OCI-LY7 (cell line): ENCODE measurements around the gene BARX2. TPM values are rescaled to one million over a fixed set of nuclear protein-coding genes. Genes with fewer than 3 reads are reported as not detected.

Experiments used
- BruUV-seq: library from RNA; stranded (reverse); fragments of 400-500 nt; replicated peaks from 2 replicates; lab custom pipeline; 2021; lab: Mats Ljungman, UMichigan
- CTCF ChIA-PET: fragments of 300-600 bp; sonication (Branson Sonifier 250); formaldehyde crosslinking; loops from one replicate; lab custom pipeline; 2022; ENCODE audit warnings: antibody characterized with exemption; ENCODE audit not compliant: unreplicated experiment; lab: Charles Lee
- POLR2A ChIA-PET: fragments of 300-600 bp; sonication (Branson Sonifier 250); formaldehyde crosslinking; loops from one replicate; lab custom pipeline; 2022; ENCODE audit warnings: antibody characterized with exemption; lab: Charles Lee
- DNase-seq: peaks from one replicate; pipeline ENCODE4 v3.0.0-alpha.2; 2015; ENCODE audit warnings: low spot score
- H2AFZ ChIP-seq: fragments of 200-600 bp; sonication (generic), shearing (Covaris generic); 2 replicates; pipeline ENCODE4 v1.6.1; 2014; ENCODE audit warnings: mild to moderate bottlenecking, antibody characterized with exemption, low read length, moderate library complexity
- H3K27ac ChIP-seq: fragments of 200-600 bp; sonication (generic); 2 replicates; pipeline ENCODE4 v1.5.1; 2014; ENCODE audit warnings: mixed run types, low read depth, mild to moderate bottlenecking, moderate library complexity, low read length, inconsistent platforms; ENCODE audit not compliant: poor library complexity, severe bottlenecking
- H3K36me3 ChIP-seq: fragments of 200-600 bp; sonication (generic); 2 replicates; pipeline ENCODE4 v1.6.1; 2014; ENCODE audit warnings: mild to moderate bottlenecking, antibody characterized with exemption, low read length, moderate library complexity, mixed read lengths; ENCODE audit not compliant: insufficient read depth
- H3K4me1 ChIP-seq: fragments of 200-600 bp; sonication (generic); 2 replicates; pipeline ENCODE4 v1.5.1; 2014; ENCODE audit warnings: mild to moderate bottlenecking, low read length; ENCODE audit not compliant: insufficient read depth, poor library complexity, severe bottlenecking
- H3K4me2 ChIP-seq: fragments of 200-600 bp; sonication (generic); 2 replicates; pipeline ENCODE4 v1.6.1; 2014; ENCODE audit warnings: mild to moderate bottlenecking, low read length
- H3K4me3 ChIP-seq: fragments of 200-600 bp; sonication (generic); 2 replicates; pipeline ENCODE4 v1.5.1; 2014; ENCODE audit warnings: mild to moderate bottlenecking, low read depth, low read length; ENCODE audit not compliant: poor library complexity, severe bottlenecking
- H3K79me2 ChIP-seq: fragments of 200-600 bp; sonication (generic); 2 replicates; pipeline ENCODE4 v1.6.1; 2016; ENCODE audit warnings: low read depth, mild to moderate bottlenecking, low read length, moderate library complexity, mixed read lengths; ENCODE audit not compliant: insufficient read depth
- H3K9me2 ChIP-seq: fragments of 200-600 bp; sonication (generic); 2 replicates; pipeline ENCODE4 v1.6.1; 2016; ENCODE audit warnings: mild to moderate bottlenecking, low read length, mixed read lengths; ENCODE audit not compliant: insufficient read depth
- H3K9me3 ChIP-seq: fragments of 200-600 bp; sonication (generic); 2 replicates; pipeline ENCODE4 v1.6.1; 2014; ENCODE audit warnings: mild to moderate bottlenecking, mixed run types, low read length, mixed read lengths
- H4K20me1 ChIP-seq: fragments of 200-600 bp; sonication (generic); 2 replicates; pipeline ENCODE4 v1.6.1; 2014; ENCODE audit warnings: mild to moderate bottlenecking, antibody characterized with exemption, low read length, moderate library complexity, mixed read lengths; ENCODE audit not compliant: insufficient read depth
- EZH2phosphoT487 ChIP-seq: fragments of 200-600 bp; sonication (generic); IDR thresholded peaks from 2 replicates; pipeline ENCODE4 v1.6.1; 2018; ENCODE audit warnings: low read depth, borderline replicate concordance, mild to moderate bottlenecking, mixed run types, antibody characterized with exemption, low read length, moderate library complexity, mixed read lengths
- intact Hi-C: fragments of 100-400 bp; cut with micrococcal nuclease; formaldehyde crosslinking; loops from one replicate; pipeline ENCODE4 v1.10.0; 2022; ENCODE audit not compliant: unreplicated experiment
- total RNA-seq, 2 experiments: library from RNA; depleted of rRNA in 1 of 2; stranded (reverse); fragments of >200 nt in 1 of 2; shearing (Covaris generic) in 1 of 2; gene quantifications; 2 replicates each; pipeline ENCODE4 v1.2.3, GENCODE V29; 2014 to 2022
- TF ChIP-seq, protein P1 (sequence below): fragments of 200-600 bp; sonication (generic); conservative IDR thresholded peaks from 2 replicates; pipeline ENCODE4 v1.5.1; 2014; ENCODE audit warnings: mild to moderate bottlenecking, antibody characterized with exemption, low read length, moderate library complexity, mixed read lengths

The BARX2 gene
- total RNA-seq, 2 experiments from 2014 or later: 0.06 to 0.23 TPM

DNA sequence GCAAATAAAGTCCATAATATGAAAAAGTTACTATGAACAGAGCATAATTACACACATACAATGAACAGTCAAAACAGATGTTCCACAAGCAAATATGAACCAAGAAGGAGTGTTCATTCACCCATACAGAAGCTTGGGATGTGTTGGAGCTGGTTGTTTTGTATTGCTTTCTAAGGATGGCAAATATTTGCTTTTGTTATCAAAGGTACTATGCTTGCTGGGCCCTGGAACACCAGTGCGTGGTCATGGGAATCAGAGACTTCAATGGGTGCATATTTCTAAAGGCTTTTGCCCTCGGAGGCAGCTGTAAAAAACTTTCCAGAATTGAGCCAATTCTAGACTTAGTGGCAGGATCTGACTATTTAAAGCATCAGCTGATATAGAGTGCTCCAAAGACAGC lies 85.1 kb downstream of the BARX2 start:
- intact Hi-C loops: no loop called here
- no peaks in the 10 kb centered on the region for H4K20me1 ChIP-seq
- H3K9me3 ChIP-seq: no peaks in the 10 kb centered on the region
- CTCF ChIA-PET: no interaction called here
- H3K9me2 ChIP-seq: no peaks in the 10 kb centered on the region
- no peaks in the 10 kb centered on the region for H3K36me3 ChIP-seq
- no peak for DNase-seq
- H3K79me2 ChIP-seq: no peaks in the 10 kb centered on the region
- TF ChIP-seq, protein P1, sequence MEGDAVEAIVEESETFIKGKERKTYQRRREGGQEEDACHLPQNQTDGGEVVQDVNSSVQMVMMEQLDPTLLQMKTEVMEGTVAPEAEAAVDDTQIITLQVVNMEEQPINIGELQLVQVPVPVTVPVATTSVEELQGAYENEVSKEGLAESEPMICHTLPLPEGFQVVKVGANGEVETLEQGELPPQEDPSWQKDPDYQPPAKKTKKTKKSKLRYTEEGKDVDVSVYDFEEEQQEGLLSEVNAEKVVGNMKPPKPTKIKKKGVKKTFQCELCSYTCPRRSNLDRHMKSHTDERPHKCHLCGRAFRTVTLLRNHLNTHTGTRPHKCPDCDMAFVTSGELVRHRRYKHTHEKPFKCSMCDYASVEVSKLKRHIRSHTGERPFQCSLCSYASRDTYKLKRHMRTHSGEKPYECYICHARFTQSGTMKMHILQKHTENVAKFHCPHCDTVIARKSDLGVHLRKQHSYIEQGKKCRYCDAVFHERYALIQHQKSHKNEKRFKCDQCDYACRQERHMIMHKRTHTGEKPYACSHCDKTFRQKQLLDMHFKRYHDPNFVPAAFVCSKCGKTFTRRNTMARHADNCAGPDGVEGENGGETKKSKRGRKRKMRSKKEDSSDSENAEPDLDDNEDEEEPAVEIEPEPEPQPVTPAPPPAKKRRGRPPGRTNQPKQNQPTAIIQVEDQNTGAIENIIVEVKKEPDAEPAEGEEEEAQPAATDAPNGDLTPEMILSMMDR: no peak
- no peak for TF ChIP-seq EZH2phosphoT487
- POLR2A ChIA-PET: interaction anchor here (0.7 kb wide), 1 partner anchor 25 kb away, joined by 3 read pairs; no protein-coding TSS in a partner anchor
- H2AFZ ChIP-seq: no peak overlapping the region
- no peak overlapping the region for H3K4me2 ChIP-seq
- H3K4me1 ChIP-seq: no peaks in the 10 kb centered on the region
- no peak overlapping the region for H3K4me3 ChIP-seq
- no TSS peak for BruUV-seq
- H3K27ac ChIP-seq: no peak overlapping the region

- intact Hi-C loops: no loop called here
- no peak overlapping the region for H2AFZ ChIP-seq
- no peak overlapping the region for H3K4me2 ChIP-seq
- no peaks in the 10 kb centered on the region for H3K36me3 ChIP-seq
- H4K20me1 ChIP-seq: no peaks in the 10 kb centered on the region
- H3K27ac ChIP-seq: no peak overlapping the region
- H3K79me2 ChIP-seq: no peaks in the 10 kb centered on the region
- no peak for TF ChIP-seq EZH2phosphoT487
- TF ChIP-seq, protein P1: no peak
- ChIA-PET POLR2A (interaction anchor here (1.0 kb wide), 1 partner anchor 18 kb away, joined by 5 read pairs; no protein-coding TSS in a partner anchor), CTCF (no interaction called here)
- no peaks in the 10 kb centered on the region for H3K9me2 ChIP-seq
- H3K9me3 ChIP-seq: no peaks in the 10 kb centered on the region
- H3K4me1 ChIP-seq: no peaks in the 10 kb centered on the region
- DNase-seq: no peak
- H3K4me3 ChIP-seq: no peak overlapping the region
- BruUV-seq: no TSS peak
Observed at GRCh38 chr11:129484068-129484467, 108.4 kb downstream of the BARX2 start.

DNA sequence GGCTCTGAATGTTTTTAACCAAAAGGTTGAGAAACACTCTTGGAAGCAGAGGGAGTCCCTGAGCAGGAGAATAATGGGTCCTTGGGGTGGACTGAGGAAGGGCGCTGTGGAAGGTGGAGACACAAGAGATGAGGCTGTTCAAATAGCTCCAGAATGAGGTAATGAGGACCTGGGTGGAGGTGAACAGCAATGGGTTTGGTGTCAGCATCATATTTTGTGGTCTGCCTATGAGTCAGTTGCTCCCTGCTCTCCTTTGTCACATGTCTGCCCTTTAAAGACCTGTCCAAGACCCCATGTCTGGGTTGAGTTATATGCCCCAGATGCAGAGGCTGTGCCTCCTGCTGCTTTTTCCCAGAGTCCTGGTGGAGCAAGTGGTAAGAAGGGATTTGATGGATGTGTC lies 113.6 kb downstream of the BARX2 start:
- CTCF ChIA-PET: no interaction called here
- H3K4me1 ChIP-seq: no peaks in the 10 kb centered on the region
- H3K27ac ChIP-seq: no peak overlapping the region
- no peak overlapping the region for H3K4me2 ChIP-seq
- no peak for DNase-seq
- H3K4me3 ChIP-seq: no peak overlapping the region
- no peak overlapping the region for H2AFZ ChIP-seq
- no peaks in the 10 kb centered on the region for H4K20me1 ChIP-seq
- H3K9me3 ChIP-seq: no peaks in the 10 kb centered on the region
- TF ChIP-seq, protein P1: no peak
- no peak for TF ChIP-seq EZH2phosphoT487
- no peaks in the 10 kb centered on the region for H3K79me2 ChIP-seq
- H3K9me2 ChIP-seq: no peaks in the 10 kb centered on the region
- POLR2A ChIA-PET: no interaction called here
- H3K36me3 ChIP-seq: no peaks in the 10 kb centered on the region
- BruUV-seq: no TSS peak
- intact Hi-C loops: no loop called here
